Transverse colon (tissue), 4 donors: ENCODE data around the gene ALDH3A1.

Source experiments
- CTCF ChIP-seq, 5 experiments: fragments of 200-600 bp in 3 of 5; fragments of 450-650 bp in 2 of 5; sonication (generic) in 3 of 5; IDR thresholded peaks; 1 replicate in 2 of 5; 2 replicates in 3 of 5; pipeline ENCODE4 v1.5.1; 2016 to 2017; ENCODE audit warnings: antibody characterized with exemption in 5 of 5, inconsistent platforms in 3 of 5, mild to moderate bottlenecking in 2 of 5, moderate library complexity in 1 of 5
- EP300 ChIP-seq: sonication (generic); formaldehyde crosslinking; IDR thresholded peaks from one replicate; pipeline ENCODE4 v1.6.1; 2017; ENCODE audit warnings: antibody characterized with exemption, low read depth
- POLR2A ChIP-seq: fragments of 450-650 bp; IDR thresholded peaks from one replicate; pipeline ENCODE4 v1.6.1; 2016; ENCODE audit warnings: antibody characterized with exemption, mild to moderate bottlenecking, moderate library complexity
- POLR2AphosphoS5 ChIP-seq, 3 donors: sonication (generic); formaldehyde crosslinking; IDR thresholded peaks; one replicate each; pipeline ENCODE4 v1.6.1; 2016; ENCODE audit warnings: antibody characterized with exemption in 3 of 3

- TF ChIP-seq CTCF (IDR thresholded peaks at IDR 0.05) (no peak), POLR2A (no peak), POLR2AphosphoS5 (IDR thresholded peaks at IDR 0.05) (no peak), EP300 (no peak)
Observed at GRCh38 chr17:19702217-19702641, 45.9 kb downstream of the ALDH3A1 start.
